Activated CD4-positive, alpha-beta memory T cell treated with anti-CD3 and anti-CD28 coated beads for 36 hours (primary cell): ENCODE data around the gene GGT5. TPM values are rescaled to one million over a fixed set of nuclear protein-coding genes. Genes with fewer than 3 reads are reported as not detected.
A peak's percentile ranks its signal among the peaks of the same experiment; 100 is the strongest.
"Not testable (repeated sequence)": the region's sequence is repeated elsewhere in the genome, so short reads cannot be mapped to it uniquely, and the experiment has no call there.

Source experiments
- CTCF ChIA-PET: fragments of 350-600 bp; sonication (Branson Sonifier 250); formaldehyde crosslinking; loops from one replicate; lab custom pipeline; 2021; ENCODE audit warnings: antibody characterized with exemption, inconsistent platforms; lab: Charles Lee
- POLR2A ChIA-PET: fragments of 350-600 bp; sonication (Branson Sonifier 250); formaldehyde crosslinking; loops from one replicate; lab custom pipeline; 2021; ENCODE audit warnings: antibody characterized with exemption; lab: Charles Lee
- DNase-seq: peaks from one replicate; pipeline ENCODE4 v3.0.0-alpha.2; 2020
- H3K27ac Mint-ChIP-seq: one replicate; pipeline ENCODE4 v1.8.0; 2021; ENCODE audit warnings: mixed read lengths
- H3K27me3 Mint-ChIP-seq: one replicate; pipeline ENCODE4 v1.8.0; 2021; ENCODE audit warnings: mixed read lengths
- H3K36me3 Mint-ChIP-seq: one replicate; pipeline ENCODE4 v1.8.0; 2021; ENCODE audit warnings: mixed read lengths
- H3K4me1 Mint-ChIP-seq: one replicate; pipeline ENCODE4 v1.8.0; 2021; ENCODE audit warnings: low read depth, mixed read lengths
- H3K4me3 Mint-ChIP-seq: one replicate; pipeline ENCODE4 v1.8.0; 2021; ENCODE audit warnings: mild to moderate bottlenecking, mixed read lengths
- H3K9me3 Mint-ChIP-seq: one replicate; pipeline ENCODE4 v1.8.0; 2021; ENCODE audit warnings: mixed read lengths
- intact Hi-C: fragments of 100-400 bp; cut with micrococcal nuclease; formaldehyde crosslinking; loops from one replicate; pipeline ENCODE4 v1.15.1; 2023
- total RNA-seq, 2 experiments: library from RNA; stranded (reverse); gene quantifications; one replicate each; pipeline ENCODE4 v1.2.3, GENCODE V29; 2021

Gene GGT5
- total RNA-seq, 2 experiments from 2014 or later, result not detected

- H3K36me3 Mint-ChIP-seq, result no peaks in the 10 kb centered on the region
- H3K9me3 Mint-ChIP-seq, result peaks cover 2% of the 10 kb centered on the region
- intact Hi-C loops, result no loop called here
- no peaks in the 10 kb centered on the region for H3K4me1 Mint-ChIP-seq
- ChIA-PET CTCF (no interaction called here), POLR2A (no interaction called here)
- no peak overlapping the region for H3K4me3 Mint-ChIP-seq
- no peaks in the 10 kb centered on the region for H3K27me3 Mint-ChIP-seq
- DNase-seq, result no peak
- H3K27ac Mint-ChIP-seq, result no peak overlapping the region
Measured at GRCh38 chr22:24225044-24225601, 19.8 kb downstream of the GGT5 start.

- Mint-ChIP-seq H3K9me3 (peaks cover 2% of the 10 kb centered on the region), H3K27ac (no peak overlapping the region), H3K4me1 (no peaks in the 10 kb centered on the region), H3K4me3 (no peak overlapping the region), H3K36me3 (no peaks in the 10 kb centered on the region), H3K27me3 (no peaks in the 10 kb centered on the region)
- POLR2A ChIA-PET, result no interaction called here
- no peak for DNase-seq
- CTCF ChIA-PET, result no interaction called here
- intact Hi-C loops, result no loop called here
Measured at GRCh38 chr22:24224468-24224867, 20.4 kb downstream of the GGT5 start.

- CTCF ChIA-PET, result interaction anchor here (1.2 to 3.7 kb wide), 2 partner anchors 11 to 28 kb away, joined by 3 to 15 read pairs; no protein-coding TSS in a partner anchor
- H3K4me3 Mint-ChIP-seq, result no peak overlapping the region
Measured at GRCh38 chr22:24219750-24220149, 25.1 kb downstream of the GGT5 start.

GRCh38 chr22:24217384-24217783, 27.5 kb downstream of the GGT5 start:
- CTCF ChIA-PET, result interaction anchor here (3.7 kb wide), 1 partner anchor 14 kb away, joined by 15 read pairs; no protein-coding TSS in a partner anchor
- Mint-ChIP-seq H3K4me1 (no peaks in the 10 kb centered on the region), H3K27me3 (no peaks in the 10 kb centered on the region), H3K36me3 (no peaks in the 10 kb centered on the region), H3K4me3 (no peak overlapping the region), H3K27ac (no peak overlapping the region), H3K9me3 (no peaks in the 10 kb centered on the region)
- POLR2A ChIA-PET, result no interaction called here
- no peak for DNase-seq
- intact Hi-C loops, result no loop called here

More at GRCh38 chr22:24219750-24220149, 25.1 kb downstream of the GGT5 start:
- H3K36me3 Mint-ChIP-seq, result no peaks in the 10 kb centered on the region
- POLR2A ChIA-PET, result no interaction called here
- no peak overlapping the region for H3K27ac Mint-ChIP-seq
- peaks cover 2% of the 10 kb centered on the region for H3K9me3 Mint-ChIP-seq
- H3K4me1 Mint-ChIP-seq, result no peaks in the 10 kb centered on the region
- H3K27me3 Mint-ChIP-seq, result no peaks in the 10 kb centered on the region
- intact Hi-C loops, result no loop called here
- no peak for DNase-seq

GRCh38 chr22:24216541-24217209, 28.2 kb downstream of the GGT5 start:
- Mint-ChIP-seq H3K27me3 (no peaks in the 10 kb centered on the region), H3K27ac (no peak overlapping the region), H3K9me3 (no peaks in the 10 kb centered on the region), H3K36me3 (no peaks in the 10 kb centered on the region), H3K4me1 (no peaks in the 10 kb centered on the region), H3K4me3 (no peak overlapping the region)
- ChIA-PET POLR2A (no interaction called here), CTCF (interaction anchor here (1.0 to 3.7 kb wide), 2 partner anchors 14 to 42 kb away, joined by 3 to 15 read pairs; no protein-coding TSS in a partner anchor)
- DNase-seq, result peak; percentile 12
- intact Hi-C loops, result no loop called here

GRCh38 chr22:24214467-24215285, 30.2 kb downstream of the GGT5 start:
- no peaks in the 10 kb centered on the region for H3K4me1 Mint-ChIP-seq
- no peaks in the 10 kb centered on the region for H3K9me3 Mint-ChIP-seq
- no peak overlapping the region for H3K27ac Mint-ChIP-seq
- no peaks in the 10 kb centered on the region for H3K36me3 Mint-ChIP-seq
- DNase-seq, result no peak
- CTCF ChIA-PET, result interaction anchor here (3.7 kb wide), 1 partner anchor 16 kb away, joined by 15 read pairs; no protein-coding TSS in a partner anchor
- no peaks in the 10 kb centered on the region for H3K27me3 Mint-ChIP-seq
- intact Hi-C loops, result no loop called here
- no peak overlapping the region for H3K4me3 Mint-ChIP-seq
- POLR2A ChIA-PET, result no interaction called here

- POLR2A ChIA-PET, H3K27ac Mint-ChIP-seq, DNase-seq, H3K4me3 Mint-ChIP-seq, intact Hi-C loops, H3K27me3 Mint-ChIP-seq, H3K9me3 Mint-ChIP-seq, H3K4me1 Mint-ChIP-seq, H3K36me3 Mint-ChIP-seq, CTCF ChIA-PET: not testable (repeated sequence)
Measured at GRCh38 chr22:24213111-24213510, 31.8 kb downstream of the GGT5 start.

- not testable (repeated sequence) for H3K4me3 Mint-ChIP-seq
Measured at GRCh38 chr22:24211716-24212115, 33.2 kb downstream of the GGT5 start.

GRCh38 chr22:24210409-24210808, 34.5 kb downstream of the GGT5 start:
- H3K9me3 Mint-ChIP-seq, POLR2A ChIA-PET, CTCF ChIA-PET, H3K36me3 Mint-ChIP-seq, H3K4me3 Mint-ChIP-seq, H3K27ac Mint-ChIP-seq, DNase-seq, H3K27me3 Mint-ChIP-seq, intact Hi-C loops: not testable (repeated sequence)
- H3K4me1 Mint-ChIP-seq, result peaks cover 19% of the 10 kb centered on the region

More at GRCh38 chr22:24211716-24212115, 33.2 kb downstream of the GGT5 start:
- H3K27me3 Mint-ChIP-seq, H3K9me3 Mint-ChIP-seq, H3K36me3 Mint-ChIP-seq, DNase-seq, intact Hi-C loops, POLR2A ChIA-PET, H3K27ac Mint-ChIP-seq: not testable (repeated sequence)
- H3K4me1 Mint-ChIP-seq, result peaks cover 18% of the 10 kb centered on the region
- CTCF ChIA-PET, result interaction anchor here (0.6 kb wide), 1 partner anchor 12 kb away, joined by 4 read pairs; no protein-coding TSS in a partner anchor

- H3K4me3 Mint-ChIP-seq, result no peak overlapping the region
- no peak for DNase-seq
- intact Hi-C loops, result no loop called here
Measured at GRCh38 chr22:24209687-24210086, 35.2 kb downstream of the GGT5 start.

GRCh38 chr22:24209016-24209415, 35.9 kb downstream of the GGT5 start:
- DNase-seq, result no peak
- Mint-ChIP-seq H3K9me3 (no peaks in the 10 kb centered on the region), H3K36me3 (no peaks in the 10 kb centered on the region), H3K4me1 (peaks cover 19% of the 10 kb centered on the region), H3K27me3 (no peaks in the 10 kb centered on the region), H3K27ac (no peak overlapping the region), H3K4me3 (no peak overlapping the region)
- POLR2A ChIA-PET, result no interaction called here
- intact Hi-C loops, result no loop called here
- CTCF ChIA-PET, result no interaction called here

More at GRCh38 chr22:24209687-24210086, 35.2 kb downstream of the GGT5 start:
- CTCF ChIA-PET, result no interaction called here
- Mint-ChIP-seq H3K27ac (no peak overlapping the region), H3K4me1 (peaks cover 19% of the 10 kb centered on the region), H3K9me3 (no peaks in the 10 kb centered on the region), H3K36me3 (no peaks in the 10 kb centered on the region), H3K27me3 (no peaks in the 10 kb centered on the region)
- POLR2A ChIA-PET, result no interaction called here
